ENCODE results near the gene NCOR2.
A peak's percentile ranks its signal among the peaks of the same experiment; 100 is the strongest.

The NCOR2 gene

DNA sequence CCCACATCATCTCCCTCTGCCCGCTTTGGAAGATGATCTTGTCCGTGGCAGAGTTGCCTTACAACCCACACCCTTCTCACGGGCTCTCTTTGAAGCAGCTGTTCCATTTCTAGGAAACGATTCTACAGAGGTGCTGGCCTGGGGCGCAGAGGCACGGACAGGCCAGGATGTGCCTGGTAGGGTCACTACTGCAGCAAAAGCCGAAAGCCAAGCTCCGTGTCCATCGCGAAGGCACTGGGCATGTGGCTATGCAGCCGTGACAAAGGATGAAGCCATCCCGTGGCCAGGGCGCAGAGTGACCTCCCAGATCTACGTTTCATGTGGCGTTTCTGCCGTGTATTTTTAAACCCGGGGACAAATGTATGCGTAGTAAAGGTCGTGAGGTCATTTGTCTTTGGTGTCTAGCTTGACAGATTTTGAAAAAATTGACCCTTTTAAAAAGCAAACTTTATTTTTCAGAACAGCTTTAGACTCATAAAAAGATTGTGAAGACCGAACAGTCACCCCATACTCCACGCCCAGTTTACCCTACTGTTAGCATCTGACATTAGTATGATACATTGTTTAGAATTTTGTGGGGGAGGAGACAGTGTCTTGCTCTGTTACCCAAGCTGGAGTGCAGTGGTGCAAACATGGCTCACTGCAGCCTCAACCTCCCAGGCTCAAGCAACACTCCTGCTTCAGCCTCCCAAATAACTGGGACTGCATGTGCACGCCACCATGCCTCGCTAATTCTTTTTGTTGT, 40.4 kb upstream of the NCOR2 start:
- no peak overlapping the region for H3K4me3 ChIP-seq (ENCODE audit: low read depth, low read length)
- TF ChIP-seq POLR2A (IDR thresholded peaks at IDR 0.05; ENCODE audit: extremely low read depth, insufficient read length): no peak
- peak; percentile 43 for DNase-seq (ENCODE audit: low read depth)

DNA sequence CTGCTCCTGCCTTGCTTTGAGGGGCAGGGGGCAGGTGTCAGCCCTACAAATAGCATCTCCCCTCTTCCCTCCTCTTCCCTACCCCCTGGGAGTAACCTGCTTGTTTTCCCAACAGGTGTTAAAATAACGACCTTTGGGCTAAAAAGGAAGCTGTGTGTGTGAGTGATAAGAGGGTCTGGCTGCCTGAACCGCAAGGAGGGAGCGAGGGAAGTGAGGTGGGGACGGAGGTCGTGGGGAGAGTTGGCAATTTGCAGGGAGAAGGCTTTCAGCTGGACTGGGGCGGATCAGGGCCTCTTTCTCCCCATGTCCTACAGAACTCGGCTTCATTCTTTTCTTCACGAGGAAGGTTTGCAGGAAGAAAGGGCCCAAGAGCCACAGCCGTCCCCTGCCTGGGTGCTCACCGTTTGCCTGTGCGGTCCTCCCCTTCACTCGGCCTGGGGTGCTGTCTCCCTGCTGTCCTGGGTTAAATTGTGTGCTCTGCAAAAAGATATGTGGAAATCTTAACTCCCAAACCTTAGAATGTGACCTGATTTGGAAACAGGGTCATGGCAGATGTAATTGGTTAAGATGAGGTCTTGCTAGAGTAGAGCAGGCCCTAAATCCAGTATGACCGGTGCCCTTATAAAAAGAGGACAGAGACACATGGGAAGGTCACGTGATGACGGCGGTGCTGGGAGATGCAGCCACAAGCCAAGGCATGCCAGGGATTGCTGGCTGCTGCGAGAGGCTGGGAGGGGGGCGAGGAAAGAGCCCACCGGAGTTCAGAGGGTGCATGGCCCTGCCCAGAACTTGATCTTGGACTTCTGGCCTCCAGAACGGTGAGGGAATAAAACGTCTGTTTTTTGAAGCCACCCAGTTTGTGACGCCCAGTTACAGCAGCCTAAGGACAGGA, 38.7 kb upstream of the NCOR2 start:
- H3K4me3 ChIP-seq (ENCODE audit: low read depth, low read length): no peak overlapping the region
- TF ChIP-seq, protein P1, sequence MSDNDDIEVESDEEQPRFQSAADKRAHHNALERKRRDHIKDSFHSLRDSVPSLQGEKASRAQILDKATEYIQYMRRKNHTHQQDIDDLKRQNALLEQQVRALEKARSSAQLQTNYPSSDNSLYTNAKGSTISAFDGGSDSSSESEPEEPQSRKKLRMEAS (IDR thresholded peaks at IDR 0.05; ENCODE audit: low read depth, low read length): no peak
- TF ChIP-seq MYC (IDR thresholded peaks at IDR 0.05; ENCODE audit: low read depth, low read length) (no peak), CTCF (IDR thresholded peaks at IDR 0.05; ENCODE audit: low read depth, low read length) (no peak), POLR2A (IDR thresholded peaks at IDR 0.05; ENCODE audit: extremely low read depth, insufficient read length) (no peak)
- no peak for DNase-seq (ENCODE audit: low read depth)

DNA sequence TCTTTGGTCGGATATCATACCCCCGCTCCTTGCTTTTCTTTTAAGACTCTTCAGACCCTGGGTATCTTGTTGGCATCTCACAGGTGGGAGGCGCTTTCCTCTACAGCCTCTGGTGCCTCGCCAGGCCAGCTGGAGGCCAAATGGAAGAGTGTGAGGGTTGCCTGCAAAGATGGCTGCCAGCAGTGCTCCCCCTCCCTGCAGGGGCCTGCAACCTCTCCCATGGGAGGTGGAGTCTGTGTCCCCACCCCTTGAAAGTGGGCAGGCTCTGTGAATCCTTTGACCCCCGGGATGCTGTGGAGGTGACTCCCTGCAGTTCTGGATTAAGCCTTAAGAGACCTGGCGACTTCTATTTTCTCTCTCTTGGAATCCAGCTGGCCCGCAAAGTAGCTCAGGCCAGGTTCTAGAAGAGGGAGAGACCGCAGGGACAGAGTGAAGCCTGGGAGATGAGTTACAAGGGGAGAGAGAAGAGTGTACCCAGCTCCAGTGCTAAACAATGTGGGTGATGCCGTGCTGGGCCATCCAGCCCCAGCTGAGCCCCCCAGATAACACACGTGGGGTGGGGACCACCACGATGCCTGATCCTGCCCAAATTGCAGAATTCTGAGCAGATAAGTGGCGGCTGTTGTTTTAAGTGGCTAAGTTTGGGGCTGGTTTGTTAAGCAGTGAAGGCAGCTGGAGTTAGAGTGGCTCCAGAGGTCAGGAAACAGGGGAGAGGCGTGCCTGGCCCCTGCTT, 37.9 kb upstream of the NCOR2 start:
- H3K4me3 ChIP-seq (ENCODE audit: low read depth, low read length): no peak overlapping the region
- no peak for TF ChIP-seq MYC (IDR thresholded peaks at IDR 0.05; ENCODE audit: low read depth, low read length)
- no peak for DNase-seq (ENCODE audit: low read depth)

DNA sequence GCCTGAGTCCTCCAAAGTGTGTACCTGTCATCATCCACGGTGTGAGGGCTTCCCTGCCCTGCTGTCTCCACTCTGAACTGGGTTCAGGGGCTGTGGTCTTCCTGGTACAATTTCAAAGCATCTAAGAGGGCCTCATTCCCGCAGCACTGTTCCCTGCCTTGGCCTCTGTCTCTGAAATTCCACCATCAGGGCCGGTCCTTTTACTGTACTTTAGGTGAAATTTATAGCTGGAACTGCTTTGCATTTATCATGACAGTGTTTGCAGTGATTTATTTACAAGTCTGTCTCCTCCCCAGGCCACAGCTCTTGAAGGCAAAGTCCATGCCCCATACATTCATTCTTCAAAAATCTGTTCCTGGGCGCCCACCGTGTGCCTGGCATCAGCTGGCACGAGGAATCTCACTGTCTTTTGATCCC, 36.9 kb upstream of the NCOR2 start:
- no peak for DNase-seq (ENCODE audit: low read depth)
- no peak overlapping the region for H3K4me3 ChIP-seq (ENCODE audit: low read depth, low read length)
- TF ChIP-seq CTCF (IDR thresholded peaks at IDR 0.05; ENCODE audit: low read depth, low read length): no peak

DNA sequence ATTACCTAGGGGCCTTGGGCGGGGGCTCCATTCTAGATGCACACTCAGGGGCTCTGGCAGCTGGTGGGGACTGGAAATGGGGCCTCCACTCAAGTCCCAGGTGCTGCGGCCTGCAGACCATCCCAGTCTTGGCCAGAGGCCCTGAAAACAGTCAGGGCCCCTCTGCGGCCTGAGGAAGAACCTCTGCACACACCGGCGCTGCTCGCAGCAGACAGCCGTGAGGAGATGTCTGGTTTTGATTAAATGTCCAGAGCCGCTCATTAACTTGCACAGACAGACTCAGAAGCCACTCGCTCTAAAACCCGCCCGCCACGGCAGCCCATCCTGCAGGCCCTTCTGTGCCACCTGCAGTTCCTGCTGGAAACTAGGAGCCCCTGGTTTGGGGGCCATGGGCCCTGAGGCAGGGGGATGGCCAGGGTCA, 36.4 kb upstream of the NCOR2 start:
- no peak for TF ChIP-seq POLR2A (IDR thresholded peaks at IDR 0.05; ENCODE audit: extremely low read depth, insufficient read length)
- TF ChIP-seq CTCF (IDR thresholded peaks at IDR 0.05; ENCODE audit: low read depth, low read length): no peak
- no peak for TF ChIP-seq MYC (IDR thresholded peaks at IDR 0.05; ENCODE audit: low read depth, low read length)
- TF ChIP-seq, protein P1 (IDR thresholded peaks at IDR 0.05; ENCODE audit: low read depth, low read length): no peak
- DNase-seq (ENCODE audit: low read depth): no peak
- H3K4me3 ChIP-seq (ENCODE audit: low read depth, low read length): no peak overlapping the region

DNA sequence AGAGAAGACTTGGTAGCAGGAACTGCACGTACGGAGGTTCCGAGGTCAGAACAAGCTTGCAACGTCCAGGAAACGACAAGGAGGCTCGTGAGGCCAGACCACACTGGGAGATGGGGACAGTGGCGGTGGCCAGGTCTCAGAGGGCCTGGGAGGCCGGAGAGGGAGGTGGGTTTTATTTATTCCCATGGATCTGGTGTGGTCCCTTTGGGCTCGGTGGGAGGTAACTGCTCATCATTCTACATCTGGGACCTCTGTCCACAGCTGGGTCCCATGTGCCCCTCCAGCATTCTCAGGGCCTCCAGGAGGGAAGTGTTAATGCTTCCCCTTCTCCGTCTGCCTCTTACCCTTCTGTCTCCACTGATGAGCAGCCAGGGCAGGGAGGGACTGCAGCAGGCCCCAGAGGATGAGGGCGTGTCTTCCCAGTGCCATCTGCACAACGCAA, 35.7 kb upstream of the NCOR2 start:
- no peak overlapping the region for H3K4me3 ChIP-seq (ENCODE audit: low read depth, low read length)
- TF ChIP-seq CTCF (IDR thresholded peaks at IDR 0.05; ENCODE audit: low read depth, low read length) (no peak), MYC (IDR thresholded peaks at IDR 0.05; ENCODE audit: low read depth, low read length) (no peak), POLR2A (IDR thresholded peaks at IDR 0.05; ENCODE audit: extremely low read depth, insufficient read length) (no peak)
- TF ChIP-seq, protein P1 (IDR thresholded peaks at IDR 0.05; ENCODE audit: low read depth, low read length): no peak
- DNase-seq (ENCODE audit: low read depth): no peak

Data from NB4 (cell line).